GM23248 (cell line): ENCODE data around the gene SLFN11. TPM values are rescaled to one million over a fixed set of nuclear protein-coding genes. Genes with fewer than 3 reads are reported as not detected.
"Not testable (repeated sequence)": the region's sequence is repeated elsewhere in the genome, so short reads cannot be mapped to it uniquely, and the experiment has no call there.

ENCODE experiments used
- DNase-seq: peaks from one replicate; pipeline ENCODE4 v3.0.0-alpha.2; 2015
- H2AFZ ChIP-seq: fragments of 200-600 bp; sonication (generic); 2 replicates; pipeline ENCODE4 v1.6.1; 2016; ENCODE audit warnings: antibody characterized with exemption
- H3F3A ChIP-seq: fragments of 200-600 bp; sonication (generic); 2 replicates; pipeline ENCODE4 v1.6.1; 2016; ENCODE audit warnings: mild to moderate bottlenecking, antibody characterized with exemption, mixed run types; ENCODE audit not compliant: insufficient read depth
- H3K27ac ChIP-seq: fragments of 200-600 bp; sonication (generic); 2 replicates; pipeline ENCODE4 v1.5.1; 2016; ENCODE audit warnings: mild to moderate bottlenecking
- H3K27me3 ChIP-seq: fragments of 200-600 bp; sonication (generic); replicated peaks from 2 replicates; pipeline ENCODE4 v1.6.1; 2016; ENCODE audit warnings: mild to moderate bottlenecking; ENCODE audit not compliant: insufficient read depth
- H3K36me3 ChIP-seq: fragments of 200-600 bp; sonication (generic); 2 replicates; pipeline ENCODE4 v1.6.1; 2016; ENCODE audit warnings: low read depth, mild to moderate bottlenecking
- H3K4me1 ChIP-seq: fragments of 200-600 bp; sonication (generic); 2 replicates; pipeline ENCODE4 v1.6.1; 2016; ENCODE audit warnings: mild to moderate bottlenecking; ENCODE audit not compliant: insufficient read depth
- H3K4me2 ChIP-seq: fragments of 200-600 bp; sonication (generic); one replicate; pipeline ENCODE4 v1.6.1; 2016; ENCODE audit warnings: mild to moderate bottlenecking; ENCODE audit not compliant: unreplicated experiment
- H3K4me3 ChIP-seq: fragments of 200-600 bp; sonication (generic); 2 replicates; pipeline ENCODE4 v1.5.1; 2016; ENCODE audit warnings: mild to moderate bottlenecking
- H3K79me2 ChIP-seq: fragments of 200-600 bp; sonication (generic); 2 replicates; pipeline ENCODE4 v1.6.1; 2016; ENCODE audit warnings: mild to moderate bottlenecking; ENCODE audit not compliant: insufficient read depth
- H3K9ac ChIP-seq: fragments of 200-600 bp; sonication (generic); 2 replicates; pipeline ENCODE4 v1.6.1; 2016; ENCODE audit warnings: mild to moderate bottlenecking
- H3K9me2 ChIP-seq: fragments of 200-600 bp; sonication (generic); 2 replicates; pipeline ENCODE4 v1.6.1; 2016; ENCODE audit warnings: mixed run types, mild to moderate bottlenecking, moderate library complexity; ENCODE audit not compliant: insufficient read depth
- H3K9me3 ChIP-seq: fragments of 200-600 bp; sonication (generic); one replicate; pipeline ENCODE4 v1.6.1; 2017; ENCODE audit warnings: low read depth
- H4K20me1 ChIP-seq: fragments of 200-600 bp; sonication (generic); 2 replicates; pipeline ENCODE4 v1.6.0; 2016; ENCODE audit not compliant: insufficient read depth
- EZH2 ChIP-seq: fragments of 200-600 bp; sonication (generic); IDR thresholded peaks from 2 replicates; pipeline ENCODE4 v1.6.1; 2018; ENCODE audit warnings: antibody characterized with exemption, mild to moderate bottlenecking; ENCODE audit not compliant: insufficient read depth, poor library complexity, severe bottlenecking
- EZH2phosphoT487 ChIP-seq: fragments of 200-600 bp; sonication (generic); IDR thresholded peaks from 2 replicates; pipeline ENCODE4 v1.6.1; 2018; ENCODE audit warnings: antibody characterized with exemption, moderate library complexity, mild to moderate bottlenecking, low read depth; ENCODE audit not compliant: insufficient read depth
- WGBS, 2 experiments: methylation state at CpG; one replicate each; pipeline ENCODE4 v1.1.6; 2015 to 2017; ENCODE audit warnings: low lambda C conversion rate in 2 of 2, low coverage in 1 of 2; ENCODE audit errors: missing lambda C conversion rate in 2 of 2; 5-methylcytosine and 5-hydroxymethylcytosine counted together
- in situ Hi-C: fragments of 300-500 bp; cut with MboI; formaldehyde crosslinking; loops from 2 replicates; pipeline ENCODE4 v1.15.0; 2020
- polyA plus RNA-seq: library from polyadenylated mRNA; unstranded; fragments of >200 nt; fragmentation: Nextera tagmentation; extraction: Ambion mirVana; gene quantifications from 2 replicates; pipeline ENCODE4 v1.2.1, GENCODE V29; 2016
- total RNA-seq: library from RNA; depleted of rRNA; stranded (reverse); fragments of >200 nt; shearing (Covaris generic); gene quantifications from 2 replicates; pipeline ENCODE4 v1.2.3, GENCODE V29; 2014; rRNA removed

Gene SLFN11, protein sequence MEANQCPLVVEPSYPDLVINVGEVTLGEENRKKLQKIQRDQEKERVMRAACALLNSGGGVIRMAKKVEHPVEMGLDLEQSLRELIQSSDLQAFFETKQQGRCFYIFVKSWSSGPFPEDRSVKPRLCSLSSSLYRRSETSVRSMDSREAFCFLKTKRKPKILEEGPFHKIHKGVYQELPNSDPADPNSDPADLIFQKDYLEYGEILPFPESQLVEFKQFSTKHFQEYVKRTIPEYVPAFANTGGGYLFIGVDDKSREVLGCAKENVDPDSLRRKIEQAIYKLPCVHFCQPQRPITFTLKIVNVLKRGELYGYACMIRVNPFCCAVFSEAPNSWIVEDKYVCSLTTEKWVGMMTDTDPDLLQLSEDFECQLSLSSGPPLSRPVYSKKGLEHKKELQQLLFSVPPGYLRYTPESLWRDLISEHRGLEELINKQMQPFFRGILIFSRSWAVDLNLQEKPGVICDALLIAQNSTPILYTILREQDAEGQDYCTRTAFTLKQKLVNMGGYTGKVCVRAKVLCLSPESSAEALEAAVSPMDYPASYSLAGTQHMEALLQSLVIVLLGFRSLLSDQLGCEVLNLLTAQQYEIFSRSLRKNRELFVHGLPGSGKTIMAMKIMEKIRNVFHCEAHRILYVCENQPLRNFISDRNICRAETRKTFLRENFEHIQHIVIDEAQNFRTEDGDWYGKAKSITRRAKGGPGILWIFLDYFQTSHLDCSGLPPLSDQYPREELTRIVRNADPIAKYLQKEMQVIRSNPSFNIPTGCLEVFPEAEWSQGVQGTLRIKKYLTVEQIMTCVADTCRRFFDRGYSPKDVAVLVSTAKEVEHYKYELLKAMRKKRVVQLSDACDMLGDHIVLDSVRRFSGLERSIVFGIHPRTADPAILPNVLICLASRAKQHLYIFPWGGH
- 49.3 and 59.7 TPM in 2 replicates for total RNA-seq
- 32.8 and 34.1 TPM in 2 replicates for polyA plus RNA-seq

- DNase-seq, result peak; percentile 99
- in situ Hi-C loops, result no loop called here
- H3K4me3 ChIP-seq, result peak within 1 kb of the TSS; percentile 92
- 1% methylated on average over 21 to 22 of the region's 22 CpGs for WGBS, 2 experiments
- H3K9me2 ChIP-seq, result no peaks in the 10 kb centered on the region
- no peaks in the 10 kb centered on the region for H4K20me1 ChIP-seq
- H3K27ac ChIP-seq, result peak within 1 kb of the TSS; percentile 97
- H3K9me3 ChIP-seq, result no peaks in the 10 kb centered on the region
- peaks cover 32% of the 10 kb centered on the region for H3K4me1 ChIP-seq
- no peak for TF ChIP-seq EZH2
- H3F3A ChIP-seq, result peaks cover 19% of the 10 kb centered on the region
- H3K79me2 ChIP-seq, result peaks cover 62% of the 10 kb centered on the region
- H3K27me3 ChIP-seq, result no peaks in the 10 kb centered on the region
- peak within 1 kb of the TSS; percentile 79 for H2AFZ ChIP-seq
- H3K36me3 ChIP-seq, result no peaks in the 10 kb centered on the region
- H3K4me2 ChIP-seq, result peak within 1 kb of the TSS; percentile 92
- peak within 1 kb of the TSS; percentile 98 for H3K9ac ChIP-seq
These were observed at the start of gene SLFN11 for GRCh38 chr17:35373534-35373983. SLFN11 (minus strand) TSS chr17:35373621; CDS start chr17:35363807, 9,814 bp downstream.

DNA sequence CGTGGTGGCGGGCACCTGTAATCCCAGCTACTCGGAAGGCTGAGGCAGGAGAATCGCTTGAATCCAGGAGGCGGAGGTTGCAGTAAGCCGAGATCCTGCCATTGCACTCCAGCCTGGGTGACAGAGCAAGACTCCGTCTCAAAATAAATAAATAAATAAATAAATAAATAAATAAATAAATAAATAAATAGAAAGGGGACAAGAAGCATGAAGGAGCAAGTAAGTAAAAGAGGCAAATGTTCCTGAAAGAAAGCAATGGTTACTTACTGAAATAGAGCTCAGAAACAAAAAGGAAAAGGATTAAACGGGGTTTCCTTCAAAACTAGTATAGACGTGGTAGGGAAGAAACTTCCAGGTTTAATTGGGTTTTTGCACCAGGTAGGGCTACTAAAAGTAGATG, 47.6 kb upstream of the SLFN11 start:
- DNase-seq, H3K4me3 ChIP-seq, H4K20me1 ChIP-seq, H2AFZ ChIP-seq, H3K27me3 ChIP-seq, H3K9ac ChIP-seq, in situ Hi-C loops, H3K4me2 ChIP-seq, H3K9me3 ChIP-seq, H3F3A ChIP-seq, H3K4me1 ChIP-seq, H3K27ac ChIP-seq, H3K9me2 ChIP-seq: not testable (repeated sequence)
- Histone ChIP-seq H3K79me2 (peaks cover 82% of the 10 kb centered on the region), H3K36me3 (peaks cover 55% of the 10 kb centered on the region)
- WGBS, 2 experiments, result 93% methylated on average over 9 of the region's 9 CpGs

DNA sequence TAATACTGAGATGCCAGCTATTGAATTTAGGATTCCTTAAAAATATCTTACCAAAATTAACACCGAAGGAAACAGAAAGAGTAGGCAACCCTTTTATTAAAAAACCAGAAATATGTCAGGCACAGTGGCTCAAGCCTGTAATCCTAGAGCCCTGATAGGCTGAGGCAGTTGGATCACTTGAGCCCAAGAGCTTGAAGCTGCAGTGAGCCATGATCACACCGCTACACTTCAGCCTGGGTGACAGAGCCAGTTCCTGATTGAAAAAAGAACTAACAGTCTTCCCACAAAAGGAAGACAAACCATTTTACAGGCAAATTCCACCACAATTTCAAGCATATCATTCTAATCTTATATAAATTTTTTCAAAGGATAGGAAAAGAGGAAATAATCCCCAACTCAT, 43.2 kb upstream of the SLFN11 start:
- no peaks in the 10 kb centered on the region for H3F3A ChIP-seq

DNA sequence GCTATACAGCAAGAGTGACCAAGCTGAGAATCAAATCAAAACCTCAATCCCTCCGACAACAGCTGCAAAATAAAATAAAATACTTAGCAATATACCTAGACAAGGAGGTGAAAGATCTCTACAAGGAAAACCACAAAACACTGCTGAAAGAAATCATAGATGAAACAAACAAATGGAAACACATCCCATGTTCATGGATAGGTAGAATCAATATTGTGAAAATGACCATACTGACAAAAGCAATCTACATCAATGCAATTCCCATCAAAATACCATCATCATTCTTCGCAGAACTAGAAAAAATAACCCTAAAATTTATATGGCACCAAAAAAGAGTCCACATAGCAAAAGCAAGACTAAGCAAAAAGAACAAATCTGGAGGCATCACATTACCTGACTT, 41.3 kb upstream of the SLFN11 start:
- H3K27ac ChIP-seq, H3K4me1 ChIP-seq, H3K4me2 ChIP-seq, DNase-seq, H3K9ac ChIP-seq, H2AFZ ChIP-seq, H3K9me2 ChIP-seq, H3K4me3 ChIP-seq, H3K27me3 ChIP-seq, H3F3A ChIP-seq, in situ Hi-C loops, H3K9me3 ChIP-seq, H4K20me1 ChIP-seq: not testable (repeated sequence)
- Histone ChIP-seq H3K79me2 (peaks cover 77% of the 10 kb centered on the region), H3K36me3 (peaks cover 68% of the 10 kb centered on the region)
- 97 to 98% methylated on average over 2 of the region's 2 CpGs for WGBS, 2 experiments

More for the DNA sequence above, 43.2 kb upstream of the SLFN11 start:
- no peaks in the 10 kb centered on the region for H3K9me2 ChIP-seq
- TF ChIP-seq EZH2phosphoT487, result no peak
- no peak for TF ChIP-seq EZH2
- H4K20me1 ChIP-seq, result no peaks in the 10 kb centered on the region
- no peak overlapping the region for H3K27ac ChIP-seq
- in situ Hi-C loops, result no loop called here
- H3K4me3 ChIP-seq, result no peak overlapping the region
- DNase-seq, result no peak
- H3K9me3 ChIP-seq, result no peaks in the 10 kb centered on the region
- WGBS, 2 experiments, result 100% methylated on average over 2 of the region's 2 CpGs
- no peak overlapping the region for H2AFZ ChIP-seq
- peaks cover 83% of the 10 kb centered on the region for H3K79me2 ChIP-seq
- H3K4me1 ChIP-seq, result no peaks in the 10 kb centered on the region
- H3K27me3 ChIP-seq, result no peaks in the 10 kb centered on the region
- no peak overlapping the region for H3K9ac ChIP-seq
- H3K36me3 ChIP-seq, result peaks cover 63% of the 10 kb centered on the region
- H3K4me2 ChIP-seq, result no peak overlapping the region
